HepG2 (cell line): ENCODE data around the gene RGS14. TPM values are rescaled to one million over a fixed set of nuclear protein-coding genes. Genes with fewer than 3 reads are reported as not detected.

Experiments used
- ARNTL ChIP-seq: sonication (generic); formaldehyde crosslinking; IDR thresholded peaks from 2 replicates; pipeline ENCODE4 v1.4.0; 2020; ENCODE audit warnings: mild to moderate bottlenecking, missing genetic modification reagents
- ATF3 ChIP-seq: sonication (generic); formaldehyde crosslinking; IDR thresholded peaks from 2 replicates; pipeline ENCODE4 v1.4.0; 2020; ENCODE audit warnings: missing genetic modification reagents
- CREB1 ChIP-seq, 2 experiments: fragments of 450-650 bp in 1 of 2; IDR thresholded peaks; 2 replicates each; pipeline ENCODE4 v1.6.1; 2016 to 2017; ENCODE audit warnings: control low read depth in 1 of 2, mild to moderate bottlenecking in 1 of 2, missing compliant biosample characterization in 1 of 2, missing genetic modification characterization in 1 of 2
- FOXJ3 ChIP-seq: sonication (generic); formaldehyde crosslinking; IDR thresholded peaks from 2 replicates; pipeline ENCODE4 v1.4.0; 2020; ENCODE audit warnings: missing genetic modification reagents, mild to moderate bottlenecking, borderline replicate concordance
- GPN1 ChIP-seq: sonication (generic); formaldehyde crosslinking; IDR thresholded peaks from 2 replicates; pipeline ENCODE4 v1.5.1; 2020; ENCODE audit warnings: missing genetic modification reagents, borderline replicate concordance
- HBP1 ChIP-seq: IDR thresholded peaks from 2 replicates; pipeline ENCODE4 v1.6.1; 2016; ENCODE audit warnings: low read depth, control low read depth
- KLF16 ChIP-seq, 2 experiments: sonication (generic) in 1 of 2; formaldehyde crosslinking in 1 of 2; IDR thresholded peaks; 2 replicates each; pipeline versions ENCODE4 v1.6.1 to v1.8.0; 2016 to 2023; ENCODE audit warnings: missing genetic modification reagents in 2 of 2, missing compliant biosample characterization in 1 of 2
- NFE2L2 ChIP-seq: fragments of 150-350 bp; IDR thresholded peaks from 2 replicates; pipeline ENCODE4 v1.6.1; 2014; ENCODE audit warnings: low read length
- NR2C2 ChIP-seq: sonication (generic); formaldehyde crosslinking; IDR thresholded peaks from 2 replicates; pipeline ENCODE4 v1.4.0; 2020; ENCODE audit warnings: missing genetic modification reagents, mild to moderate bottlenecking, moderate library complexity, borderline replicate concordance
- PCBP1 ChIP-seq: fragments of 200-400 bp; formaldehyde crosslinking; IDR thresholded peaks from 2 replicates; pipeline ENCODE4 v1.6.1; 2017; ENCODE audit warnings: mild to moderate bottlenecking, low read depth, low read length, borderline replicate concordance
- RBM39 ChIP-seq: fragments of 200-400 bp; formaldehyde crosslinking; IDR thresholded peaks from one replicate; pipeline ENCODE4 v1.6.1; 2018; ENCODE audit warnings: antibody characterized with exemption, mild to moderate bottlenecking, low read depth, low read length; ENCODE audit not compliant: poor library complexity, severe bottlenecking
- SAP130 ChIP-seq: IDR thresholded peaks from 2 replicates; pipeline ENCODE4 v1.6.1; 2016; ENCODE audit warnings: low read depth
- ZBTB40 ChIP-seq, 2 experiments: fragments of 450-650 bp in 1 of 2; sonication (generic) in 1 of 2; formaldehyde crosslinking in 1 of 2; IDR thresholded peaks; 2 replicates each; pipeline versions ENCODE4 v1.6.1 to v1.8.0; 2016 to 2022; ENCODE audit warnings: antibody characterized with exemption in 1 of 2, mild to moderate bottlenecking in 1 of 2, missing genetic modification reagents in 1 of 2
- ZNF329 ChIP-seq: sonication (generic); formaldehyde crosslinking; IDR thresholded peaks from 2 replicates; pipeline ENCODE4 v1.9.0; 2021; ENCODE audit warnings: low read depth, mild to moderate bottlenecking, missing genetic modification reagents
- ZNF558 ChIP-seq: sonication (generic); formaldehyde crosslinking; IDR thresholded peaks from 2 replicates; pipeline ENCODE4 v1.9.0; 2022; ENCODE audit warnings: mild to moderate bottlenecking, missing genetic modification reagents, borderline replicate concordance
- ZNF652 ChIP-seq: IDR thresholded peaks from 2 replicates; pipeline ENCODE4 v1.6.1; 2016; ENCODE audit warnings: low read depth, borderline replicate concordance
- ZNF879 ChIP-seq: sonication (generic); formaldehyde crosslinking; IDR thresholded peaks from 2 replicates; pipeline ENCODE4 v1.8.1; 2023; ENCODE audit warnings: missing genetic modification reagents
- polyA plus RNA-seq, 8 experiments: library from polyadenylated mRNA; depleted of rRNA in 3 of 8; stranded (reverse) in 7 of 8; unstranded in 1 of 8; fragments of >200 nt; fragmentation: Illumina TruSeq in 4 of 8; extraction: Trizol in 4 of 8; gene quantifications; 2 replicates each; pipeline versions ENCODE4 v1.2.1 to v1.2.3, GENCODE V29; 2011 to 2016; ENCODE audit warnings: low read depth in 4 of 8, missing spikeins in 1 of 8, mixed read lengths in 1 of 8; ENCODE audit not compliant: insufficient read depth in 1 of 8
- total RNA-seq, 5 experiments: library from RNA; depleted of rRNA; stranded (reverse); fragments of >200 nt; fragmentation: Illumina TruSeq; extraction: Trizol; gene quantifications; 2 replicates each; pipeline ENCODE4 v1.2.3, GENCODE V29; 2016; ENCODE audit warnings: low read depth in 1 of 5

RGS14 gene
- total and polyA plus RNA-seq, 2 of the 13 experiments (the other 11 are each of a cell fraction or from before 2014, with no cell fraction given), result 11.1 to 17.2 TPM

GRCh38 chr5:177317959-177318377 lies 39.8 kb upstream of the RGS14 start (continued):
- TF ChIP-seq NFE2L2 (no peak), ARNTL (CRISPR knock-in tag) (no peak), HBP1 (no peak), RBM39 (no peak), SAP130 (peak; percentile 31; the same call in 1 of the 2 replicates), GPN1 (CRISPR knock-in tag) (no peak), KLF16 (CRISPR knock-in tag; IDR thresholded peaks at IDR 0.05) (peak in 1 of 2 experiments; percentile 41; a peak in 1 of 4 replicates), ZNF558 (CRISPR knock-in tag) (no peak), ATF3 (CRISPR knock-in tag) (no peak), CREB1 (IDR thresholded peaks at IDR 0.05) (no peak), CREB1 (CRISPR knock-in tag; IDR thresholded peaks at IDR 0.05) (peak; percentile 18; the same call in 1 of the 2 replicates), ZNF652 (CRISPR knock-in tag) (no peak), PCBP1 (no peak), ZNF329 (no peak), NR2C2 (CRISPR knock-in tag) (no peak), ZNF879 (CRISPR knock-in tag) (no peak), ZBTB40 (IDR thresholded peaks at IDR 0.05) (no peak), ZBTB40 (CRISPR knock-in tag; IDR thresholded peaks at IDR 0.05) (no peak), FOXJ3 (CRISPR knock-in tag) (0 out of 2 replicates have a peak, but pooled peaks have one; percentile 34)
